GM19193 (cell line): ENCODE data around the gene RGS14.

ENCODE experiments used
- POLR2A ChIP-seq: IDR thresholded peaks from 4 replicates; pipeline ENCODE4 v1.6.1; 2011; ENCODE audit not compliant: insufficient read depth, insufficient read length; ENCODE audit errors: extremely low read depth

RGS14 gene

DNA sequence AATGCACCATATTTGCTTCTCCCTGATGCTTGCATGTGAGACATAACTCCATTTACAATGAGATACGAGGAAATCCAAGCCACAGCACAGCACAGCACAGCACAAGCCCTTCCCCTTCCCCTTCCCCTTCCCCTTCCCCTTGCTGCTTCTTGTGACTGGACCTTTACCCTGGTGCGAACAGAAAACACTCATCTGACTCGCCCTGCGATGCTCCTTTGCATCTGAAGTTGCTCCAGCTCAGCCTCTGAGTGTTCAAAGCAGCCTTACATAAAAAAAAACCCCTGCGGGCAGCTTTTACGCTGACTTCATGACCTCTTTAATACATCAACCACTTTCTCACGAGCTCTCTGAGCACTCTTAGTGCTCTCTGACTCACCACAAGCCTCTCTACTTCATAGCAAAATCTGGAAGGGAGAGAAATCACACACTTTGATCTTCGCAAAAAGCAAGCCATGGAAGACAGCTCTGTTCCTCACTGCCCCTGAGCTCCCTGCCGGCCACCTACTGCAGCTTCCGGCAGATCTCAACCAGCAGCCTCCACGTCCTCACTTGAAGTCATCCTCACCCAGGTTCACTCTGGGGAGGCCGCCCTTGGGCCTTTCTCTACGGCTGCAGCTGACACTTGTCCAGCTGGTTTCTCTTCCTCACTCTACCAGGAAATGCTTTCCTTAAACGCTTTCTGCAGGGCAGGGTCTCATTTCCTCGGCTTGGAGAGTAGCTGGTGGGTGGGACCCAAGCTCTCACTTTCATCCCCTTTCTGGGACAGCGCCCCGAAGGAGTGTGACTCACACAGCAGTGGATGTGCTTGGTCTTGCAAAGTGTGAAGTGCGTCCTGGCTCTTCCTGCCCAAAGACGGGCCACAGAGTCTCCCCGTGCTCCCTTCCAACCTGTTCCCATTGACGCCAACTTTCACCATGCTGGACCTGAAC lies 31.8 kb downstream of the RGS14 start:
- no peak for TF ChIP-seq POLR2A

DNA sequence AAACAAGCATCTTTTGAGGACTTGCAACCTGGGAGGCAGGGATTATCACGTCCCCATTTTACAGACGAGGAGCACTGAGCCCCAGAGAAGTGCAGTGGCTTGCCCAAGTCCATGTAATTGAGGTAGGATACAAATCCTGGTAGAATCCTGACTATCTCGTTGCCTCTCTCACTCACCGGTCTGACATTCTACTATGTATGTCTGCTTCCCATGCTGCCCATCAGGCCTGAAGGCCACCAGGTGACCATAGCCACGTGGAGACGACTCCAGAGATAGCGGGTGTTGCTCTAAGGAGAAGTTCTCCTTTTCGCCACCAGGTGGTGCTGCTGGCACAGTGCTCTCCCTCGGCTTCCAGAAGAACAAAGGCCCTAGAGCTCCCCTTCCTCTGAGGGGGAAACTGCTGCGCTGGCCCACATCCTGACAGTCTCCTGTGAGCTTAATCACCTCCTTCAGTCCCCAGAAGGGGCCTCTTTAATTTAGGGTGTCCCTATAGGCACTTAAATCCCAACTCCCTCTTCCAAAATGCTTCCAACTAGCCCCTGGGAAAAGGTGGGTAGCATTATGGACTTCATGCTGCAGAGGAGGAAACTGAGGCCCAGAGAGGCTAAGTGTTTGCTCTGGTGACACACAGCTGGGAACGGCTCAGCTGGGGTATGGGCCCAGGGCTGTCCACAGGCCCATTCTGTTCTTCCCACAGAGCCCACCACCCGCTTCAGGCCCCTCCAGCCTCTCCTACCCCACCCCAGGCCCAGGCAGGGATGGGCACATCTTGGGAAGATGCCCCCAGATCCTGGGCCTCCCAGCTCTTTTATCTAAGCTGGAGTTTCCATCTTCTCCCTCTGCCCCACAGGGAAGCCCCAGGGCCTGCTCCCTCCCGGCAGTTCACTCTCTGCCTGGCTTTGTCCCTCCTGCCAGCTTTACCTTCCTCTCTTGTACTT lies 32.9 kb downstream of the RGS14 start:
- TF ChIP-seq POLR2A, result no peak

DNA sequence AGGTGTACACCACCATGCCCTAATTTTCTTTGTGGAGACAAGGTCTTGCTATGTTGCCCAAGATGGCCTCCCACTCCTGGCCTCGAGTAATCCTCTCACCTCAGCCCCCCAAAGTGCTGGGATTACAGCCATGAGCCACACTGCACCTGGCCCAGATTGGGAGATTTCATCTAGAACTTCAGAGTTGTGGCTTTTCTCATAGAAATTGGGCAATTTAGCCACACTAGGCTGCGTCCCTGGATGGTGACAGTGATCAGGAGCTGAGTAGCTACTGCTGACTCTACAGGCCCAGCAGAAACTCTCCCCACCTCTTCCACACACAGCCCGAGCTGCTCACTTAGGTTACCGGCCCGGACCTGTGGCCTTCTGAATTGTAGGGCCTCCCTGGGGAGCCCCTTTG lies 35.0 kb downstream of the RGS14 start:
- TF ChIP-seq POLR2A, result no peak

DNA sequence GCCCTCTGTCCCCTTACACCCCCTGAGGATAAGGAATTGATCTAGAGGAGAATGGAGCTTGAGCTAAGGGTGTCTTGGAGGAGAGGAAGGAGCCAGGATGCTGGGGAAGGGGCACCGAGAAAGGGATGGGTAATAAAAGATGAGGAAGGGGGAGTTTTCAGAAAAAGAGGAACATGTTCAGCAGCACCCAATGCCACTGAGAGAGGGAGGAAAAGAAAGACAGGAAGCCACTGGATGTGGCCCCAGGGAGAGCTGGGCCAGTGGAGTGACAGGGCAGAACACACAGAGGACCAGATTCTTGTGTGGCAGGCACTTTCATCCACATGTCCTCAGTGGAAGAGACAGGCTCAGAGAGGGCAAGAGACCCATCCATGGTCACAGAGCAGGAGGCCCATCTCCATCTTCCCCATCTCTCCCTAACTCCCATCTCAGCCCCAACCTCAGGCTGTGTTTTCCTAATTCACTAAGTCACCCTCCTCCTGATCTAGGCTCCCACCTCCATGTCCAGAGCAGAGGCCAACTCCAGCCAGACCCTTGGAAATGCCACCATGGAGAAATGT lies 35.6 kb downstream of the RGS14 start:
- no peak for TF ChIP-seq POLR2A

DNA sequence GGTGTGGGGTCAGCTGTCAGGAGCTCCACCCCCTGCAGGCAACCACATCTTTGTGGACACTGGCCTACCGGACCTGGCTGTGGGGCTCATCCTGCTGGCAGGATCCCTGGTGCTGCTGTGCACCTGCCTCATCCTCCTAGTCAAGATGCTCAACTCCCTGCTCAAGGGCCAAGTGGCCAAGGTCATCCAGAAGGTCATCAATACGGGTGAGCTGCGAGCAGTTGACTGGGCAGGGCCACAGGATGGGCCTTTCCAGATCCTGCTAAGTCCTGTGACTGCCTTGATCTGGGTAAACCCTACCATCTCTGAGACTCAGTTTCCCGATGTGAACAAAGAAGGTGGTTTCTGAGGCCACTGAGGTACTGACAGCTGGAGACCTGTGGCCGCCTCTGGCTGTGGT lies 36.3 kb downstream of the RGS14 start:
- no peak for TF ChIP-seq POLR2A

DNA sequence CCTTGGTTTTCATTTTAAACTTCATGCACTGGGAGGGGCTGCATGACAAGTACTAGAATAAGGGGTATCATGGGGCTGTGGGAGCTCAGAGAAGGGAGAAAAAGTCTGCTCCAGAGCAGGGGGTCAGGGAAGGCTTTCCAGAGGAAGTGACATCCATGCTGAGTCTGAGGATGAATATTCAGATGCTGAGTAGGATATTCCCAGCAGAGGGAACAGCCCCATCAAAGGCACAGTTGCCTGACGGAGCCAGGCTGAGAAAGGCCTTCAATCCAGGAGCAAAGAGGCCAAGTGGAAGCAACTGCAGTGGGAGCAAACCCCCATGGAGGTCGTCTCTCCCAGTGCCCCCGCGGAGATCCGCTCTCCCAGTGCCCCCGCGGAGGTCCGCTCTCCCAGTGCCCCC lies 38.4 kb downstream of the RGS14 start:
- TF ChIP-seq POLR2A, result no peak

DNA sequence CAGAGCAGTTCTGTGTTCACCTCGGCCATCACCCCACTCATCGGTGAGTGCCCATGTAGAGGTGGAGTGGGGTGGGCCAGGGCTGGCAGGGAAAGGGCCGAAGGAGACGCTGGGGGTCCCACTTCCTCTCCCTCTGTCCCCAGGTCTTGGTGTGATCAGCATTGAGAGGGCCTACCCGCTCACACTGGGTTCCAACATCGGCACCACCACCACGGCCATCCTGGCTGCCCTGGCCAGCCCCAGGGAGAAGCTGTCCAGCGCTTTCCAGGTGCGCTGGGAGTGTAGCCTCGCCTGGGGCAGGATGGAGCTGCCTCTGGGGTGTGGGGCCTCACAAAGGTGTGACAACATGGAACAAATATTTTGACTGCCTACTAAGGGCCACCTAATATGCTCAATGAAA lies 39.1 kb downstream of the RGS14 start:
- TF ChIP-seq POLR2A, result no peak

DNA sequence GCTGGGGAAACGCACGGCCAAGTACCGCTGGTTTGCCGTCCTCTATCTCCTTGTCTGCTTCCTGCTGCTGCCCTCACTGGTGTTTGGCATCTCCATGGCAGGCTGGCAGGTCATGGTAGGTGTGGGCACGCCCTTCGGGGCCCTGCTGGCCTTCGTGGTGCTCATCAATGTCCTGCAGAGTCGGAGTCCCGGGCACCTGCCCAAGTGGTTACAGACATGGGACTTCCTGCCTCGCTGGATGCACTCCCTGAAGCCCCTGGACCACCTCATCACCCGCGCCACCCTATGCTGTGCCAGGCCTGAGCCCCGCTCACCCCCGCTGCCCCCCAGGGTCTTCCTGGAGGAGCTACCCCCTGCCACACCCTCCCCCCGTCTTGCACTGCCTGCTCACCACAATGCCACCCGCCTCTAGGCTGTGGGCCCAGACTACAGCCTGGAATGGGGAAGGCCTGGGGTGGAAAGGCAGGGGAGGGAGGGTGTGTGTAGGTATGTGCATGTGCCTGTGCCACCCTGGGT lies 40.2 kb downstream of the RGS14 start:
- TF ChIP-seq POLR2A, result no peak

DNA sequence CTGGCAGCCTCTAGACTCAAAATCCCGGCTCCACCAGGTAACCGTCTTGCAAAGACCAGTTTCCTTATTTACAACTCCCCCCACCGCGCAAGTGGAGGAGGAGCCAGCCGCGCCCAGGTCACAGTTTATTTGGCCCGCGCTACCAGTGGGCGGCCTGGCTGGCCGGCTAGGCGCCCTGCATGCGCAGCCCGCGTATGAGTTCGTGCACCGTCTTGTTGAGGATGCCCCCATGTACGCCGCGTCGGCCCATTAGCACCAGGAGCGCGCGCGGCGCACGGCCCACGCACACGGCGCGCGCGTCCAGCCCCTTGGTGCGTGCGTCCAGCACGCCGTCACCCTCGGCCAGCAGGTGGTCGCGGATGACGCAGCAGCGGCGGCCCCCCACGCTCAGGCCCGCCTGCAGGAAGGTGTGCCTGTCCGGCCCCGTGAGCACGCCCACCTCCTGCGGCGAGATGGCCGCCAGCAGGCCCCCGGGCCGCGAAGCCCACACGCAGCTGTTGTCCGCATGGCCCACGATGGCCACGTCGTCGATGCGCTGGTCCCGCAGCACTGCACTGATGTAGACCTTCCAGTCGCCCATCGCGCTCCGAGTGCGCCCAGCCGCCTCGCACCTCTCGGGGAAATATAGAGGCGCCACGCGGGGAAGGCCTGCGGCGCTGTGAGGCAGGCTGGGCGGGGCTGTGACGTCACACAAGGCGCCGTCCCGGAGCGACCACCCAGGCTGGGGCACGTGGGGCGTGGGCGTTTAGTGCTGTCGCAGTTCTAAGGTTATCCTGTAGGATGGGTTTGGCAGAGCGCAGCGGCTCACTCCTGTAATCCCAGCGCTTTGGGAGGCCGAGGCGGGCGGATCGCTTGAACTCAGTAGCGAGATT lies 42.5 kb downstream of the RGS14 start, which contains the start of gene PFN3:
Gene PFN3 (minus strand): TSS at position 665 of the 872 bp plus-strand sequence. CDS start 85 bp downstream, at position 580.
- TF ChIP-seq POLR2A, result no peak

DNA sequence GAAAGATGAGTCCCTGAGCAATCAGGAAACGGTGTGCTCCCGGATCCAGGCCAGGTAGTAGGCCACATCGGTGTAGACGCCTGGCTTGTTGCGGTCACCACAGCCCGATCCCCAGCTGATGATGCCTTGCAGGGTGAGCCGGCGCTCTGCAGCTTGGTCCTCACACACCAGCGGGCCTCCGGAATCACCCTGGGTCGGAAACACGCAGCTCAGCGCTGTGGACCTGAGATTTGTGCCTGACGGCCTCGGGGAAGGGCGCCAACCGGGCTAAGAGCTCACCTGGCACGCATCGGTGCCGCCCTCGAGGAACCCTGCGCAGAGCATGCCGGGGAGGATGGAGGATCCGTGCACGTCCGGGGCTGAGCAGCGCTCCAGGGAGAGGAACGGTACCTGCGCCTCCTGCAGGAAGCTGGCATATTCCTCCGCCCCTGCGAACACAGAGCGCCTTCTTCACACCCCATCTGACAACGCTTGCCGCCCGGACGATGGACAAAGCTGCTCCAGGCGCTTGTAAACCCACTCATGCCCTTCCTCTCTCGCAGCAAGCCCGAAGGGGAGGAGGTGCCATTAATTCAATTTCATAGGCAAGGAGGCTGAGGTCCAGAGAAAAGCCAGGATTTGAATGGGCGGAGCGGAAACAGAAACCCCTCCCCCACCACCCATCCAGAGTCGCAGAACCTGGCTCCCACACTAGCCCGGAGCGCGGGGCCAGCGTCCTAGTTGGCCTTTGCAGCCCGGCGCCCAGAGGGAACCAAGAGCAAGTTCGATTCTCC lies 44.7 kb downstream of the RGS14 start:
- no peak for TF ChIP-seq POLR2A

DNA sequence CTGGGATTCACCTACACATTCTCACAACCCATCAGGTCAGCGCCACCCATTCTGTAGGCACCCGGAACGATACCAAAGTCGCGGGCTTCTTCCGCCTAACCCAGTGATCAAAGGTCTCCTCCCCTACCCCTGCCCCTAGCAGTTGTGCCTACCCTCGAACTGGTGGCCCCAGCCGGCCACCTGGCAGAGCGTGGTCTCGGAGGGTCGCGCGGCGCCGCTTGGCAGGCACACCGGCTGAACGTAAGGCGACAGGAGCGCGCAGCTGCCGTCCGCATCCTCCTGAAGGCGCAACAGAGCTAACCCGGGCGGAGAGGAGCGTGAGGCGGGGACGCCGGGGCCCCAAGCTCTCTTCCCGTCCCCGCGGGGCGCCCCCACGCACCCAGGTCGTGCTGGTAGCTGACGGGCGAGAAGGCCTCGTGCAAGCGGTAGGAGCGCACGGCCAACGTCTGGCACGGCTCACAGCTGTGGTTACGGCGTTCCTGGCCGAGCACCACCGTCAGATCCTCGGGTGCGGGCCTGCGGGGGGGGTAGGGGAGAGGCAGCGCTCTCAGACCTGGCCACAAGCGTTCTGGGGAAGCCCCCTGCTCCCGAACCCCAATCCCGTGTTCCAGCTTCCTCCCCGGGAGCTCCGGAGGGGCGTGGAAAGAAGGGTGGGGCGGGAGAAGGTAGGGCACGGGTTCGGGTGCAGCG lies 45.5 kb downstream of the RGS14 start:
- peak; percentile 23 for TF ChIP-seq POLR2A

DNA sequence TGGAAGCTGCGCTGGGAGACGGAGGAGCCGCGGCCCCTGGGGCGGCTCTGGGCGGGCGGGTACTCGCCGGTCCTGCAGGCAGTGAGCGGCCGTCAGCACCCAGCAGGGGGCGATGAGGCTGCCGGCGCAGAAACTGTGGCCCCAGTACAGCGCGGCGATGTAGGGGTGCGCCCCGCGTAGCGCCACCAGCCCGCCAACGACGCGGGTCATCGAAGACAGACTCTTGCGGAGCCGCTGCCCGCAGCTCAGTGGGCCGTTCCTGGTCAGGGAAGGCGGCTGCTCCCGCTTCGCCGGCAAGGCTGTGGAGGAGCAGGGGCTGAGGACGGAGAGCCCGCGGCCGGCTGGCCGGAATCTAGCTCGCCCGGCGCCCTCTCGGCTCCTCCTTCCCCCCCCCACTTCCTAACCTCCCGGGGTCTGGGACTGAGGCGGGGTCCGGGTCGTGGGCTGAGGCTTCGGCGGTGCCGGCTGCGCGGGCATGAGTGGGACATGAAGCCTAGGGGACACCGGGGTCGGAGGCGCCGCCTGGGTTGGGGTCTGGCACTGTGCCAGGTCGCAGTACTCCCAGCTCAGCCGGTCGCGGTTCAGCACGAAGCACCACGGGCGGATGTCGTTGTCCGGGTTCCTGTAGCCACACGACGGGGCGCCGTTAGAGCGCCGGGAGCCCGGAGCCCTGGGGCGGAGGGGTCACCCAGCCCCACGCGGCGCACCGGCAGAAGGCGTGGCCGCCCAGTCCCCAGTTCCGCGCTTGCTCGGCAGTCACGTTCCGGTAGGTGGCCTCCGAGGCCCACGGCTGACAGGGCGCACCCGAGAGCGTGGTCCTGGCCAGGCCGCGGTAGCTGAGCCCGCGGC lies 46.3 kb downstream of the RGS14 start:
- TF ChIP-seq POLR2A, result peak; percentile 38

DNA sequence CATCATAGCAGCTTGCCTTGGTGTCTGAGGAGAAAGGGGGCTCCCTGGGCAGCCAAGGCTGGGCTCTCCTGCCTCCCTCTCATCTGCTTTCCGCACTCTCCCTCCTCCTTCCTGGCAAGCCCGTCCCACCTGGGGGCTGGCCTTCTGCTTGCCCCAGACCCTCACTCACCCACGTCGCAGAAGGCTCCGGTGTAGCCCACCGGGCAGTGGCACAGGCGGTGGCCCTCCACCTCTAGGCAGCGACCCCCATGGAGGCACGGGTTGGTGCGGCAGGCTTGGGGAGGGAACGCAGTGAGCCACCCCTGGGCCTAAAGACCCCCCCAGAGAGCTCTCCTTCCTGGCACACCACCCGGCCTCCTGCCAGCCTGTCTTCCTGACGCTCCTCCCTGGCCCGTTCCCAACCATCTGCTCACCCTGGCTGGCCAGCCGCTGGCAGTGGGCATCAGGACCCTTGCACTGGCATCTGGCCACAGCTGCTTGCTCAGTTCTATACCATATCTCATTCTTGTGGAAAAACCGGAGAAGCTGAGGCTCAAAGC lies 47.0 kb downstream of the RGS14 start:
- no peak for TF ChIP-seq POLR2A
